Inflammatory macrophage treated with lipopolysaccharide for 1 hour (primary cell): ENCODE data around the gene UBE2S.
"Not testable (repeated sequence)": the region's sequence is repeated elsewhere in the genome, so short reads cannot be mapped to it uniquely, and the experiment has no call there.

Experiments
- DNase-seq, 2 donors: peaks; one replicate each; pipeline ENCODE4 v3.0.0-alpha.2; 2020 to 2022

Gene UBE2S

DNA sequence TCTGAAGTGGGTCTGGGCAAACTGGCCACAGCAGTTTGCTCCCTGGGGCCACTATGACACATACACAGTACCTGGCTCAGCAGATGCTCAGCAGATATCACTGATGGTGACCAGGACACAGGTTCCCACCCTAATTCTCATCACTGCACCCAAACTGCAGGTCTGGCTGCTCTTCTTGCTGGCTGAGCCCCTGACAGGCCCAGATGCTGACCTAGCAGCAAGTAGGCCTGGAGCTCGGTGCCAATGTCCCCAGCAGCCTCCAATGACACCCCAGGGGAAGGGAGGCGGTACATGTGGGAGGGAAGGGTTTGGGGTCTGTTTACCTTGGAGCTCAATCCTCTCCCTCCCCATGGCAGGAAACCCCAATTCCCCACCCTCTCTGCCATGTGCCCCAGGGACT lies 5.1 kb downstream of the UBE2S start:
- DNase-seq = no peak

GRCh38 chr19:55401390-55401789 lies 6.2 kb downstream of the UBE2S start:
- DNase-seq = not testable (repeated sequence)

GRCh38 chr19:55400281-55401087 lies 7.1 kb downstream of the UBE2S start:
- no peak for DNase-seq

GRCh38 chr19:55398200-55398925 lies 9.2 kb downstream of the UBE2S start:
- DNase-seq = peak; percentile 70 to 86

DNA sequence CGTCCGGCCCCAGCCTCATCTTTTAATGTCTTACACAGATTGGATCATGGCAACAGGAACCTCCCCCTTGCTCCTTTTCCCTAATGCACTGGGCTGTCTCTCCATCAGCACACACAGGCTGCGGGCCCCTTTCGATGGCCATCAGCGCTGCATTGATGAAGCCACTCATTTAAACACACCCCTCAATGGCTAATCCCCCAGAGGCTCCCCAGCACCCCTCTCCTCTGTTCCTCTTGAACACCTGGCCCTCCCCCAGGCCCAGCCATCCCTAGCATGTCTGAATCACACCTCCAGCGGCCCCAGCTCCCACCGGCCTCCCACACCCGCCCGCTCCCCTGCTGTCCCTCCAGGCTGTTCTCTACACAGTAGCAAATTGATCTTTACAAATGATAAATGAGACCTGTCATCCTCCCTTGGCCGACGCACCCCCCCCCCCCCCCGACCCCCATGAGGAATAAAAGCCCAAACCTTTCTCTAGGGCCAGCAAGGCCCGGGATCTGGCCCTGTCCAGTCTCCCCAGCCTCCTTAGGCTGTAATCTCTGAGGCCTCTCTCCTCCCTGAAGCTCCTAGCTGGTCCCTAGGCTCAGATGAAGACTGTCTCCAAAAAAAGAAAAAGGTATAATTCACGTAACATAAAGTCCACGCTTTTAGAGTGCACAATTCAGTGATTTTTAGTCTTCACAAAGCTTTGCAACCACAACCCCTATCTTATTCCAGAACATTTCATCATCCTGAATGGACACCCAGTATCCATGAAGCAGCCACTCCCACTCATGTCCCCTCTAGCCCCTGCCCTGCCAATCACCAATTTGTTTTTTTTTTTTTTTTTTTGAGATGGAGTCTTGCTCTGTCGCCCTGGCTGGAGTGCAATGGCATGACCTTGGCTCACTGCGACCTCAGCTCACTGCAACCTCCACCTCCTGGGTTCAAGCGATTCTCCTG lies 14.5 kb downstream of the UBE2S start:
- no peak for DNase-seq

DNA sequence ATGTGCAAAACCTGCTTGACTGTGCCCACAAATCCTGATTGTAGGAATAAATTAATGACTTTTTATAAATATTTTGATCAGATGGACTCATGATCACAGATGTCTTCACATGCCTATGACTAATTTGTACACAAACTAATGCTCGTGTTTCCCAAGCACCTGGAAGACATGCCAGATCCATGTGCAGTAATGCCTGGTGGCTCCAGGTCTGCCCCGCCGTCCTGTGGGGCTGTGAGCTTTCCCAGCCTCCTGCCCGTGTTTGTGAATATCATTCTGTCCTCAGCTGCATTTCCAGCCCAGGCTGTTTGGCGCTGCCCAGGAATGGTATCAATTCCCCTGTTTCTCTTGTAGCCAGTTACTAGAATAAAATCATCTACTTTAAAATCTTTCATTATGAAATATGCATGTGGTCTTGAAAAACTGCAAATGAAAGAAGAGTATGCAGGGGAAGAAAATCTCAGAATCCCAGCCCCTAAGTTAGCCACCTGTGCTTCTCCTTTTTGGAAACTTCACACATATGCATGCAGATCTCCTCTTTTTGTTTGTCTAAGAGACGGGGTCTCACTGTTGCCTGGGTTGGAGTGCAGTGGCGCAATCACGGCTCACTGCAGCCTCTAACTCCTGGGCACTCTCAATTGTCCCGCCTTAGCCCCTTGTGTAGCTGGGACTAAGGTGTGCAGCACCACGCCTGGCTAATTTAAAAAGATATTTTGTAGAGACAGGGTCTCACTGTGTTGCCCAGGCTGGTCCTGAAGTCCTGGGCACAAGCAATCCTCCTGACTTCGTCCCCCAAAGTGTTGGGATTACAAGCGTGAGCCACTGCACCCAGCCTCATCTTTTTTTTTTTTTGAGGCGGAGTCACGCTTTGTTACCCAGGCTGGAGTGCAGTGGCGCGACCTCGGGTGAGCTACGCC lies 15.6 kb downstream of the UBE2S start:
- no peak for DNase-seq

- DNase-seq = no peak
These were observed 16.4 kb downstream of the UBE2S start for GRCh38 chr19:55391191-55391670.

DNA sequence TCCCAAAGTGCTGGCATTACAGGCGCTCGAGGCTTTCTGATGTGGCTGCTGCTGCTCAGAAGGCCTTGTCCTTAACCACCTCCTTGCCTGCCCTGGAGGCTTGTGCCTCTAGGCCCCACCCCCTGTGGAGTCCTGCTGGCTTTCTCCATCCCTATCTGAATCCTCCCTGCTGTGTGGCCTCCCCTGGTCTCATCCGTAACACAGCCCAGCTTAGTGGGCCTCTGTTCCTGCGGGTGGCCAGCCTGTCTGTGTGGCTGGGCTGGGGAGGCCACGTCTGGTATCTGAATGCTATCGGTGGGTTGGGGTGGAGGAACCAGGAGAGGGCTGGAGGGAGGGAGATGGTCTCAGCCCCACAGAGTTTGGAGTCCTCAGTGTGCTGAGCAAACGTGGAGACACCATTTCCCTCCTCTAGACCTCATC lies 17.1 kb downstream of the UBE2S start:
- no peak for DNase-seq

DNA sequence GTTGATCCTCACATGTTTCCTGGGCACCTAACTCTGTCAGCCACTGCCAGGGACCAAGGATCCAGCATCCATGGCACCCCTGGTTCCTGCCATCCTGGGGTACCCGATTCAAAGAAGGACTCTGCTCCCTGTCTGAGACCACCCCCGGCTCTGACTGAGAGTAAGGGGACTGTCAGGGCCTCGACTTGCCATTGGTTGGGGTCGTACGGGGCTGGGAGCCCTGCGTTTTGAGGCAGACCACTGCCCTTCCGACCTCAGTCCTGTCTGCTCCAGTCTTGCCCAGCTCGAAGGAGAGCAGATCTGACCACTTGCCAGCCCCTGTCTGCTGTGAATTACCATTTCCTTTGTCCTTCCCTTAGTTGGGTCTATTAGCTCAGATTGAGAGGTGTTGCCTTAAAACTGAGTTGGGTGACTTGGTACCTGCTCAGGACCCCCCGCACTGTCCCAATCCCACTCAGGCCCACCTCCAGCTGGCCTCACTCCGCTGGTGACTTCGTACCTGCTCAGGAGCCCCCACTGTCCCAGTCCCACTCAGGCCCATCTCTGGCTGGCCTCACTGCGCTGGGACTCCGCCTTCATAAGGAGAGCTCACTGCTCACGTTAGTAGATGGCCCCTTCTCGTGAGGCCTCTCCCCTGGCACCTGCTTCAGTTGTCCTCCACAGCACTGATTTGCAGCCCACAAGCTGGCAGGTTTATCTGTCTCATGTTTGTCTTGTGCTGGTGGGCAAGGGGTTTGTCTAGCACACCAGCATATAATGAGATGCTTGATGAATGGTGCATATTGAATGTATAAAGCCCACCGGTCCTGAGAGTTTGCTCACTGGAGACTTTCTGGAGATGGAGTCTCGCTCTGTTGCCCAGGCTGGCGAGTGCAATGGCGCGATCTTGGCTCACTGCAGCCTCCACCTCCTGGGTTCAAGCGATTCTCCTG lies 17.9 kb downstream of the UBE2S start:
- no peak for DNase-seq

DNA sequence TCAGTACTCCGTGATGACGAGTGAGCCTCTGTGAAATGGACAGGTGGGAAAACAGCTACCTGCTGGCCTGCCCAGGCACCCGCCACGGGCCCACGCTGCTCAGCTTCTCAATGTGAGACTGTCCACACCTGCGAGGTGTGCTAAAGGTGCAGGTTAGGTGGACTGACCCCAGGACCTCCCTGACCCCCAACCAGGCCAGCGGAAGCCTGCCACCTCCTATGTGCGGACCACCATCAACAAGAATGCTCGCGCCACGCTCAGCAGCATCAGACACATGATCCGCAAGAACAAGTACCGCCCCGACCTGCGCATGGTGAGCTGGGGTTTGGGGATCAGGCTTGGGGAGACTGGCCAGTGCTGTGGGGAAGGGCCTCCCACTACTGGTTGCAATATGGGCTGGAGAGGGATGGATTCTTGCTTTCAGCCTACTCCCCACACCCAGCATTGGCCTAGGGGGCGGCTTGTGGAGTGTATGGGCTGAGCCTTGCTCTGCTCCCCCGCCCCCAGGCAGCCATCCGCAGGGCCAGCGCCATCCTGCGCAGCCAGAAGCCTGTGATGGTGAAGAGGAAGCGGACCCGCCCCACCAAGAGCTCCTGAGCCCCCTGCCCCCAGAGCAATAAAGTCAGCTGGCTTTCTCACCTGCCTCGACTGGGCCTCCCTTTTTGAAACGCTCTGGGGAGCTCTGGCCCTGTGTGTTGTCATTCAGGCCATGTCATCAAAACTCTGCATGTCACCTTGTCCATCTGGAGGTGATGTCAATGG lies 19.7 kb downstream of the UBE2S start:
- DNase-seq = no peak

GRCh38 chr19:55386493-55386971 lies 21.1 kb downstream of the UBE2S start:
- peak in 1 of 2 donors; percentile 10 for DNase-seq

DNA sequence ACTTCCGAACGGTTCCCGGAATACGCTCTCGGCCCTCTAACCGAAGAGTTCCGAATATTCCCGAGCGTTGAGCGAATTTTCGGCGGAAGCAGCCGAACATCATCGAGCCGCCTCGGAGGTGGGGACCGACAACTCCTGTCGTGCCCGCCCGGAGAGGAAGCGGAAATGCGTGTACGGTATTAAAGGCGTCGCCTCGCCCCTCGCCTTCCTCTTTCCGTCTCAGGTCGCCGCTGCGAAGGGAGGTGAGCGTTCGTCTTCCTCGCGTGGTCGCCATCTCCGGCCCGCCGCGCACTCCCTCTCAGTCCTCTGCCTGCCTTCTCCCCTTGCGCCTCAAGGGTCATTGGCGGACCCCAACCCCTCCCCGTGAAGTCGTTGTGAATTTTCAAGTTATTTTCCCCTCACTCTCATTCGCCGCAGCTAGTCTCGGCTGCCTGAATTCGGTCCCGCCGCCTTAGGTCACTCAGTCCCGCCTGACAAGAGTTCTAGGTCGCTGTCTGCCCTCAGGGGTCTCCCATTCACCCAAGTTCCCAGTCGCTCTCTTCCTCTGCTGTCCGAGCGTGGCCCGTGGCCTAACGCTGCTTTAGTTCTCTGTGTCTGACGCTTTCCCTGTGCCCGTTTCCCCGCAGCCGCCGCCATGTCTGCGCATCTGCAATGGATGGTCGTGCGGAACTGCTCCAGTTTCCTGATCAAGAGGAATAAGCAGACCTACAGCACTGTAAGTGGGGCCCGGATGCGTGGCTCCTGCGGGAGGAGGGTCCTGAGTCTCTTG lies 21.7 kb downstream of the UBE2S start, which contains the start of gene RPL28:
Gene RPL28 (plus strand): TSS at position 209 of the 769 bp plus-strand sequence. CDS start 426 bp downstream, at position 635.
- DNase-seq = peak; percentile 98 to 100

- peak; percentile 91 to 98 for DNase-seq
These were observed 22.5 kb downstream of the UBE2S start for GRCh38 chr19:55384920-55385723.

DNA sequence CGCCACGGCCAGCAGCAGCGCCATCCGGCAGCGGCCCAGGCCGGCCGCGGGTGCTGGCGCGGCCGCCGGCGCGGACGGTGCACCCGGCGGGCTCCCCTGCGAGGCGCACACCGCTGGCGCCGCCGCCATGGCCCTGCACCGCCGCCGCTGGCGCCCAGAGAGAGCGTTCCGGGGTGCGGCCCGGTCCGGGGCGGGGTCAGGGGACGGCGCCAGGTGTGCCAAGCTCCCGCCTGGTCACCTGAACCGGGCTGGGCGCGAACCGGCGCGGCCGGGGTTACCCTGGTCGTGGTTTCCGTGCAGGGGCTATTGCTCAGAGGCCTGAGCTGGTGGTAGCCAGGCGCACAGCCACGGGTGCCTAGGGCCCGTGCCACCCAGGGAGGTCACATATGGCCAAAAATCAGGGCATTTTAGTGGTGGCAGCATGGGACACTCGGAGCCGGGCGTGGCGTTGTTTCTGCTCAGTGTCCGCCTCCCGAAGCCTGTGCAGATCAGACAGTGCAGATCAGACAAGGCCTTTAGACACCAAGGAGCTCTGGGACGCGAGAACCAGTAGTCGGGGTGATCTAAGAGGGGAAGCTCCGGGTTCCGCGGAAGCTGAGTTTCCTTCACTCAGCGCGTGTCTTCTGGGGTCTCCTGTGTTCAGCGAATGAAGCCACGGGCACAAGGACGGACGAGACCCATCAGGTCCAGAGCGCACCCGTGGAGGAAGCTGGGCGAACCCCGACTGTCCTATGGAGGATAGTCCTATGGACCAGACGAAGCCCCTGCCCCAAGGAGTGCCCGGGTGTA lies 23.3 kb downstream of the UBE2S start, which contains the start of gene TMEM238:
Gene TMEM238 (minus strand): TSS at position 162 of the 789 bp plus-strand sequence. CDS start 33 bp downstream, at position 129.
- DNase-seq = peak; percentile 12 to 17

DNA sequence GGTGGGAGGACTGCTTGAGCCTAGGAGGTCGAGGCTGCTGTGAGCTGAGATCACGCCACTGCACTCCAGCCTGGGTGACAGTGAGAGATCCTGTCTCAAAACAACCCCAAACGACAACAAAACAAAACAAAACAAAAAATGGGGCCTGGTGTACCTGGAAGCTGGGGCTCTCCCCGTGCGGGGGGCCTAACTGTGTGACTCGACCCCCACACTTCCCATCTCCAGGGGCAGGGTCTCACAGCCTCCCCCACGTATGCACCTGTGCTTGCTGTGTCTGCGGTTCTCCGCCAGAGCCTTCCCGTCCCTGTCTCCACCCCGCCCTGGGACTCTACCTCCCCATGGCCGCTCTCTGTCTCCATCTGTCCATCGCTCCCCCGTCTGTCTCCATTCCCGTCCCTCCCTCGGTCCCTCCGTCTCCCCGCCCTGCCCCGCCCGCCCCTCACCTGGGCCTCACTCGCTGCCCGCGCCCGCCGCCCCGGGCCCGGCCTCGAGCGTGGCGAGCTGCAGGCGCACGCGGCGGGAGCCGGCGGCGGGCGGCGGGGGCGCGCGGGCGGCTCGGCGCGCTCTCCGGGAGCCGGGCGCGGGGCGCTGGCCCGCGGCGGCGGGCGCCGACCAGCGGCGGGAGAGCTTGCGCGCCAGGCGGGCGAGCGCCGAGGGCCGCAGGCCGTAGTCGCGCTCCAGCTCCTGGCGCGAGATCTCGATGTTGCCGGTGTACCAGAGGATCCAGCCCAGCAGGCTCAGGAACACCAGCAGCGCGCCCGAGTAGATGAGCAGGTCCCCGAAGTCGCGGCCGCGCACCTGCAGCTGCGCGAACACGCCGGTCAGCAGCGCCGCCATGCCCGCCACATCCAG lies 24.1 kb downstream of the UBE2S start:
- peak; percentile 33 to 59 for DNase-seq
